Measurements from ENCODE around the gene CRYBB1.
A peak's percentile ranks its signal among the peaks of the same experiment; 100 is the strongest.

Gene CRYBB1

GRCh38 chr22:26658161-26658560 lies 40.3 kb upstream of the CRYBB1 start:
- Histone ChIP-seq H2BK15ac (ENCODE audit: low read depth, poor library complexity, severe bottlenecking) (no peak overlapping the region), H2BK120ac (ENCODE audit: low read depth, low read length) (peak overlapping the region; percentile 78), H3K27ac (ENCODE audit: low read length, poor library complexity, severe bottlenecking) (no peak overlapping the region), H3K18ac (ENCODE audit: low read depth in 1 of 2, low read length in 2 of 2) (peak overlapping the region in 1 of 2 experiments; percentile 55), H4K91ac (ENCODE audit: low read length) (peak overlapping the region; percentile 3), H3K4me3 (ENCODE audit: insufficient read depth in 1 of 2, low read depth in 1 of 2, low read length in 2 of 2) (peak overlapping the region in 1 of 2 experiments; percentile 68), H2AFZ (ENCODE audit: low read depth, low read length) (no peak overlapping the region), H2BK12ac (ENCODE audit: low read length in 2 of 2) (peak overlapping the region in 1 of 2 experiments; percentile 25), H2AK5ac (ENCODE audit: low read length, severe bottlenecking) (peak overlapping the region; percentile 40), H3K4me2 (ENCODE audit: low read length, poor library complexity, severe bottlenecking) (peak overlapping the region; percentile 71), H3K9me3 (ENCODE audit: control insufficient read depth, low read length) (no peaks in the 10 kb centered on the region), H3K79me1 (replicated peaks; ENCODE audit: low read length, poor library complexity, severe bottlenecking) (no peaks in the 10 kb centered on the region), H3K4me1 (ENCODE audit: control insufficient read depth, insufficient read depth, low read depth, low read length) (peaks cover 17% of the 10 kb centered on the region), H3K4ac (ENCODE audit: low read depth in 1 of 2, low read length in 2 of 2) (no peak overlapping the region), H3K14ac (ENCODE audit: low read length in 2 of 2) (no peak overlapping the region), H4K8ac (ENCODE audit: low read length) (no peak overlapping the region), H3K36me3 (ENCODE audit: control insufficient read depth in 1 of 2, insufficient read depth in 2 of 2, low read depth in 1 of 2, low read length in 2 of 2) (no peaks in the 10 kb centered on the region), H3K23ac (ENCODE audit: low read length in 2 of 2) (no peak overlapping the region), H3K9ac (ENCODE audit: low read length) (peak overlapping the region; percentile 22), H2BK5ac (ENCODE audit: low read depth, low read length, poor library complexity, severe bottlenecking) (no peak overlapping the region), H3K27me3 (ENCODE audit: control insufficient read depth in 1 of 2, insufficient read depth in 1 of 2, low read length in 2 of 2) (peaks cover 28 to 52% of the 10 kb centered on the region in 2 experiments)
- no peak for DNase-seq
- WGBS, result 11% methylated on average over 8 of the region's 11 CpGs

- Histone ChIP-seq H2BK5ac (ENCODE audit: low read depth, low read length, poor library complexity, severe bottlenecking) (no peak within 1 kb of the TSS), H3K27ac (ENCODE audit: low read length, poor library complexity, severe bottlenecking) (no peak within 1 kb of the TSS), H2AK5ac (ENCODE audit: low read length, severe bottlenecking) (peak within 1 kb of the TSS; percentile 40), H3K9ac (ENCODE audit: low read length) (peak within 1 kb of the TSS; percentile 22), H3K23ac (ENCODE audit: low read length in 2 of 2) (peak within 1 kb of the TSS in 1 of 2 experiments; percentile 94), H2BK15ac (ENCODE audit: low read depth, poor library complexity, severe bottlenecking) (peak within 1 kb of the TSS; percentile 70), H3K9me3 (ENCODE audit: control insufficient read depth, low read length) (no peaks in the 10 kb centered on the region), H3K4me3 (ENCODE audit: insufficient read depth in 1 of 2, low read depth in 1 of 2, low read length in 2 of 2) (peak within 1 kb of the TSS; percentile 36 to 68), H3K4me2 (ENCODE audit: low read length, poor library complexity, severe bottlenecking) (peak within 1 kb of the TSS; percentile 80), H3K4me1 (ENCODE audit: control insufficient read depth, insufficient read depth, low read depth, low read length) (peaks cover 17% of the 10 kb centered on the region), H3K36me3 (ENCODE audit: control insufficient read depth in 1 of 2, insufficient read depth in 2 of 2, low read depth in 1 of 2, low read length in 2 of 2) (no peaks in the 10 kb centered on the region), H3K79me1 (replicated peaks; ENCODE audit: low read length, poor library complexity, severe bottlenecking) (no peaks in the 10 kb centered on the region), H3K27me3 (ENCODE audit: control insufficient read depth in 1 of 2, insufficient read depth in 1 of 2, low read length in 2 of 2) (peaks cover 35 to 58% of the 10 kb centered on the region in 2 experiments), H4K91ac (ENCODE audit: low read length) (peak within 1 kb of the TSS; percentile 3), H2AFZ (ENCODE audit: low read depth, low read length) (peak within 1 kb of the TSS; percentile 19), H3K14ac (ENCODE audit: low read length in 2 of 2) (peak within 1 kb of the TSS in 1 of 2 experiments; percentile 92), H4K8ac (ENCODE audit: low read length) (peak within 1 kb of the TSS; percentile 77), H3K4ac (ENCODE audit: low read depth in 1 of 2, low read length in 2 of 2) (peak within 1 kb of the TSS in 1 of 2 experiments; percentile 49), H2BK12ac (ENCODE audit: low read length in 2 of 2) (peak within 1 kb of the TSS in 1 of 2 experiments; percentile 25), H3K18ac (ENCODE audit: low read depth in 1 of 2, low read length in 2 of 2) (peak within 1 kb of the TSS; percentile 60 to 88), H2BK120ac (ENCODE audit: low read depth, low read length) (peak within 1 kb of the TSS; percentile 78)
- WGBS, result 9% methylated on average over 57 of the region's 62 CpGs
- DNase-seq, result no peak
Measured at GRCh38 chr22:26656891-26657851, 39.3 kb upstream of the CRYBB1 start, which contains the start of gene MIAT. MIAT (plus strand) TSS chr22:26657588.

GRCh38 chr22:26651815-26652214 lies 34.0 kb upstream of the CRYBB1 start:
- 86% methylated on average over 10 of the region's 10 CpGs for WGBS
- H2AK5ac ChIP-seq (ENCODE audit: low read length, severe bottlenecking), result no peak overlapping the region
- H3K36me3 ChIP-seq (ENCODE audit: control insufficient read depth in 1 of 2, insufficient read depth in 2 of 2, low read depth in 1 of 2, low read length in 2 of 2), result no peaks in the 10 kb centered on the region
- peaks cover 62 to 89% of the 10 kb centered on the region in 2 experiments for H3K27me3 ChIP-seq (ENCODE audit: control insufficient read depth in 1 of 2, insufficient read depth in 1 of 2, low read length in 2 of 2)
- no peak for DNase-seq
- H3K4me3 ChIP-seq (ENCODE audit: insufficient read depth in 1 of 2, low read depth in 1 of 2, low read length in 2 of 2), result no peak overlapping the region
- H3K9ac ChIP-seq (ENCODE audit: low read length), result no peak overlapping the region
- H3K4me1 ChIP-seq (ENCODE audit: control insufficient read depth, insufficient read depth, low read depth, low read length), result peaks cover 4% of the 10 kb centered on the region
- H3K4me2 ChIP-seq (ENCODE audit: low read length, poor library complexity, severe bottlenecking), result no peak overlapping the region
- H2BK12ac ChIP-seq (ENCODE audit: low read length in 2 of 2), result no peak overlapping the region
- no peak overlapping the region for H2BK15ac ChIP-seq (ENCODE audit: low read depth, poor library complexity, severe bottlenecking)
- peaks cover 3% of the 10 kb centered on the region for H3K9me3 ChIP-seq (ENCODE audit: control insufficient read depth, low read length)
- H2BK5ac ChIP-seq (ENCODE audit: low read depth, low read length, poor library complexity, severe bottlenecking), result no peak overlapping the region
- H3K4ac ChIP-seq (ENCODE audit: low read depth in 1 of 2, low read length in 2 of 2), result no peak overlapping the region
- H3K79me1 ChIP-seq (replicated peaks; ENCODE audit: low read length, poor library complexity, severe bottlenecking), result no peaks in the 10 kb centered on the region
- H3K27ac ChIP-seq (ENCODE audit: low read length, poor library complexity, severe bottlenecking), result no peak overlapping the region
- no peak overlapping the region for H2AFZ ChIP-seq (ENCODE audit: low read depth, low read length)
- H3K18ac ChIP-seq (ENCODE audit: low read depth in 1 of 2, low read length in 2 of 2), result no peak overlapping the region
- H2BK120ac ChIP-seq (ENCODE audit: low read depth, low read length), result no peak overlapping the region
- no peak overlapping the region for H3K23ac ChIP-seq (ENCODE audit: low read length in 2 of 2)
- no peak overlapping the region for H4K8ac ChIP-seq (ENCODE audit: low read length)
- no peak overlapping the region for H4K91ac ChIP-seq (ENCODE audit: low read length)
- no peak overlapping the region for H3K14ac ChIP-seq (ENCODE audit: low read length in 2 of 2)

- peaks cover 3% of the 10 kb centered on the region for H3K9me3 ChIP-seq (ENCODE audit: control insufficient read depth, low read length)
- no peak overlapping the region for H3K4me3 ChIP-seq (ENCODE audit: insufficient read depth in 1 of 2, low read depth in 1 of 2, low read length in 2 of 2)
- no peak overlapping the region for H2AFZ ChIP-seq (ENCODE audit: low read depth, low read length)
- H3K14ac ChIP-seq (ENCODE audit: low read length in 2 of 2), result no peak overlapping the region
- no peak overlapping the region for H2AK5ac ChIP-seq (ENCODE audit: low read length, severe bottlenecking)
- H4K91ac ChIP-seq (ENCODE audit: low read length), result no peak overlapping the region
- 91% methylated on average over 4 of the region's 6 CpGs for WGBS
- no peak overlapping the region for H3K27ac ChIP-seq (ENCODE audit: low read length, poor library complexity, severe bottlenecking)
- H3K9ac ChIP-seq (ENCODE audit: low read length), result no peak overlapping the region
- DNase-seq, result no peak
- H3K4ac ChIP-seq (ENCODE audit: low read depth in 1 of 2, low read length in 2 of 2), result no peak overlapping the region
- no peak overlapping the region for H2BK15ac ChIP-seq (ENCODE audit: low read depth, poor library complexity, severe bottlenecking)
- H2BK120ac ChIP-seq (ENCODE audit: low read depth, low read length), result no peak overlapping the region
- H3K4me1 ChIP-seq (ENCODE audit: control insufficient read depth, insufficient read depth, low read depth, low read length), result peaks cover 10% of the 10 kb centered on the region
- no peak overlapping the region for H2BK12ac ChIP-seq (ENCODE audit: low read length in 2 of 2)
- H2BK5ac ChIP-seq (ENCODE audit: low read depth, low read length, poor library complexity, severe bottlenecking), result no peak overlapping the region
- H3K4me2 ChIP-seq (ENCODE audit: low read length, poor library complexity, severe bottlenecking), result no peak overlapping the region
- H3K36me3 ChIP-seq (ENCODE audit: control insufficient read depth in 1 of 2, insufficient read depth in 2 of 2, low read depth in 1 of 2, low read length in 2 of 2), result no peaks in the 10 kb centered on the region
- H3K18ac ChIP-seq (ENCODE audit: low read depth in 1 of 2, low read length in 2 of 2), result no peak overlapping the region
- no peaks in the 10 kb centered on the region for H3K79me1 ChIP-seq (replicated peaks; ENCODE audit: low read length, poor library complexity, severe bottlenecking)
- H4K8ac ChIP-seq (ENCODE audit: low read length), result no peak overlapping the region
- H3K27me3 ChIP-seq (ENCODE audit: control insufficient read depth in 1 of 2, insufficient read depth in 1 of 2, low read length in 2 of 2), result peaks cover 63 to 94% of the 10 kb centered on the region in 2 experiments
- no peak overlapping the region for H3K23ac ChIP-seq (ENCODE audit: low read length in 2 of 2)
Measured at GRCh38 chr22:26650722-26651421, 33.0 kb upstream of the CRYBB1 start.

Data from mesenchymal stem cell (in vitro differentiated cells and primary cell).